Right lobe of liver (tissue), 4 donors: ENCODE results near the gene SLC27A1.

Experiments used
- POLR2A ChIP-seq: fragments of 450-650 bp; IDR thresholded peaks from one replicate; pipeline ENCODE4 v1.6.1; 2017; ENCODE audit warnings: antibody characterized with exemption, mild to moderate bottlenecking
- TF ChIP-seq, protein P1 (sequence below), 4 donors: fragments of 200-600 bp in 3 of 4; fragments of 450-650 bp in 1 of 4; IDR thresholded peaks; one replicate each; pipeline versions ENCODE4 v1.5.1 to v1.8.0; 2016 to 2022; ENCODE audit warnings: antibody characterized with exemption in 4 of 4, mild to moderate bottlenecking in 2 of 4
- donor health status: DM: no; HTN: no; CAD: no.
- donor health status: DM: no; HTN: no; CAD: no.
- donor health status: DM: no; HTN: yes; CAD: no.

GRCh38 chr19:17527326-17527725 lies 57.0 kb downstream of the SLC27A1 start:
- TF ChIP-seq, protein P1, sequence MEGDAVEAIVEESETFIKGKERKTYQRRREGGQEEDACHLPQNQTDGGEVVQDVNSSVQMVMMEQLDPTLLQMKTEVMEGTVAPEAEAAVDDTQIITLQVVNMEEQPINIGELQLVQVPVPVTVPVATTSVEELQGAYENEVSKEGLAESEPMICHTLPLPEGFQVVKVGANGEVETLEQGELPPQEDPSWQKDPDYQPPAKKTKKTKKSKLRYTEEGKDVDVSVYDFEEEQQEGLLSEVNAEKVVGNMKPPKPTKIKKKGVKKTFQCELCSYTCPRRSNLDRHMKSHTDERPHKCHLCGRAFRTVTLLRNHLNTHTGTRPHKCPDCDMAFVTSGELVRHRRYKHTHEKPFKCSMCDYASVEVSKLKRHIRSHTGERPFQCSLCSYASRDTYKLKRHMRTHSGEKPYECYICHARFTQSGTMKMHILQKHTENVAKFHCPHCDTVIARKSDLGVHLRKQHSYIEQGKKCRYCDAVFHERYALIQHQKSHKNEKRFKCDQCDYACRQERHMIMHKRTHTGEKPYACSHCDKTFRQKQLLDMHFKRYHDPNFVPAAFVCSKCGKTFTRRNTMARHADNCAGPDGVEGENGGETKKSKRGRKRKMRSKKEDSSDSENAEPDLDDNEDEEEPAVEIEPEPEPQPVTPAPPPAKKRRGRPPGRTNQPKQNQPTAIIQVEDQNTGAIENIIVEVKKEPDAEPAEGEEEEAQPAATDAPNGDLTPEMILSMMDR (IDR thresholded peaks at IDR 0.05): no peak
- TF ChIP-seq POLR2A: no peak
